Measurements from ENCODE around the gene TIGD3.

DNA sequence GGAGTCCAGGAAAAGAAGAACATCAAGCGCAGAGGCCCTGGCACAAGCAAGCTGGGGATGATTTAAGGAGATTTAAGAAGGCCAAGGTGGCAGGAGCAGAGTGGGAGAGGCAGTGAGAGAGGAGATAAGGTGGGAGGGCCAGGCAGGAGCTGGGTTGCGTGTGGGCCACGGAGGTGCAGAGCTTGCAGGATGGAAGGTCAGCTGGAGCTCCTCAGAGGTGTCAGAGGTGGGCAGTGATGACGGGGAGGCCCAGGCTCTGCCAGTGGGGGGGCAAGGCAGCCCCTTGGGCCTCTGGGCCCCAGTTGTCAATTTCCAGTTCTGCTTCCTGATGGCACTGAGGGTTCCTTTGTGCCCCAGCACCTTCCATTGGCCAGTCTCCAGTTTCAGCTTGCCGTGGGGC, 38.3 kb downstream of the TIGD3 start:
- TF ChIP-seq, protein P1, sequence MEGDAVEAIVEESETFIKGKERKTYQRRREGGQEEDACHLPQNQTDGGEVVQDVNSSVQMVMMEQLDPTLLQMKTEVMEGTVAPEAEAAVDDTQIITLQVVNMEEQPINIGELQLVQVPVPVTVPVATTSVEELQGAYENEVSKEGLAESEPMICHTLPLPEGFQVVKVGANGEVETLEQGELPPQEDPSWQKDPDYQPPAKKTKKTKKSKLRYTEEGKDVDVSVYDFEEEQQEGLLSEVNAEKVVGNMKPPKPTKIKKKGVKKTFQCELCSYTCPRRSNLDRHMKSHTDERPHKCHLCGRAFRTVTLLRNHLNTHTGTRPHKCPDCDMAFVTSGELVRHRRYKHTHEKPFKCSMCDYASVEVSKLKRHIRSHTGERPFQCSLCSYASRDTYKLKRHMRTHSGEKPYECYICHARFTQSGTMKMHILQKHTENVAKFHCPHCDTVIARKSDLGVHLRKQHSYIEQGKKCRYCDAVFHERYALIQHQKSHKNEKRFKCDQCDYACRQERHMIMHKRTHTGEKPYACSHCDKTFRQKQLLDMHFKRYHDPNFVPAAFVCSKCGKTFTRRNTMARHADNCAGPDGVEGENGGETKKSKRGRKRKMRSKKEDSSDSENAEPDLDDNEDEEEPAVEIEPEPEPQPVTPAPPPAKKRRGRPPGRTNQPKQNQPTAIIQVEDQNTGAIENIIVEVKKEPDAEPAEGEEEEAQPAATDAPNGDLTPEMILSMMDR (IDR thresholded peaks at IDR 0.05) = no peak
- no peak for TF ChIP-seq POLR2A (IDR thresholded peaks at IDR 0.05)

Measured in lower leg skin (tissue), 3 donors.